Transverse colon (tissue), 4 donors: Measurements from ENCODE around the gene CDK14.

ENCODE experiments used
- CTCF ChIP-seq, 5 experiments: fragments of 200-600 bp in 3 of 5; fragments of 450-650 bp in 2 of 5; sonication (generic) in 3 of 5; IDR thresholded peaks; 1 replicate in 2 of 5; 2 replicates in 3 of 5; pipeline ENCODE4 v1.5.1; 2016 to 2017; ENCODE audit warnings: antibody characterized with exemption in 5 of 5, inconsistent platforms in 3 of 5, mild to moderate bottlenecking in 2 of 5, moderate library complexity in 1 of 5
- EP300 ChIP-seq: sonication (generic); formaldehyde crosslinking; IDR thresholded peaks from one replicate; pipeline ENCODE4 v1.6.1; 2017; ENCODE audit warnings: antibody characterized with exemption, low read depth
- POLR2A ChIP-seq: fragments of 450-650 bp; IDR thresholded peaks from one replicate; pipeline ENCODE4 v1.6.1; 2016; ENCODE audit warnings: antibody characterized with exemption, mild to moderate bottlenecking, moderate library complexity
- POLR2AphosphoS5 ChIP-seq, 3 donors: sonication (generic); formaldehyde crosslinking; IDR thresholded peaks; one replicate each; pipeline ENCODE4 v1.6.1; 2016; ENCODE audit warnings: antibody characterized with exemption in 3 of 3

GRCh38 chr7:91228927-91229558 lies 632.9 kb downstream of the CDK14 start:
- TF ChIP-seq CTCF (IDR thresholded peaks at IDR 0.05) (no peak), POLR2A (no peak), POLR2AphosphoS5 (IDR thresholded peaks at IDR 0.05) (no peak), EP300 (no peak)
